GM18507 (cell line): ENCODE results near the gene RPL37A.
A peak's percentile ranks its signal among the peaks of the same experiment; 100 is the strongest.
"Not testable (repeated sequence)": the region's sequence is repeated elsewhere in the genome, so short reads cannot be mapped to it uniquely, and the experiment has no call there.

Experiments used
- DNase-seq: peaks from one replicate; pipeline ENCODE4 v3.0.0; 2011; ENCODE audit warnings: low read depth; ENCODE audit not compliant: insufficient read length; ENCODE audit errors: extremely low spot score
- FAIRE-seq: peaks from 2 replicates; lab custom pipeline; 2011; peaks lifted over from hg19 to GRCh38; lab: Jason Lieb, UNC

Gene RPL37A

DNA sequence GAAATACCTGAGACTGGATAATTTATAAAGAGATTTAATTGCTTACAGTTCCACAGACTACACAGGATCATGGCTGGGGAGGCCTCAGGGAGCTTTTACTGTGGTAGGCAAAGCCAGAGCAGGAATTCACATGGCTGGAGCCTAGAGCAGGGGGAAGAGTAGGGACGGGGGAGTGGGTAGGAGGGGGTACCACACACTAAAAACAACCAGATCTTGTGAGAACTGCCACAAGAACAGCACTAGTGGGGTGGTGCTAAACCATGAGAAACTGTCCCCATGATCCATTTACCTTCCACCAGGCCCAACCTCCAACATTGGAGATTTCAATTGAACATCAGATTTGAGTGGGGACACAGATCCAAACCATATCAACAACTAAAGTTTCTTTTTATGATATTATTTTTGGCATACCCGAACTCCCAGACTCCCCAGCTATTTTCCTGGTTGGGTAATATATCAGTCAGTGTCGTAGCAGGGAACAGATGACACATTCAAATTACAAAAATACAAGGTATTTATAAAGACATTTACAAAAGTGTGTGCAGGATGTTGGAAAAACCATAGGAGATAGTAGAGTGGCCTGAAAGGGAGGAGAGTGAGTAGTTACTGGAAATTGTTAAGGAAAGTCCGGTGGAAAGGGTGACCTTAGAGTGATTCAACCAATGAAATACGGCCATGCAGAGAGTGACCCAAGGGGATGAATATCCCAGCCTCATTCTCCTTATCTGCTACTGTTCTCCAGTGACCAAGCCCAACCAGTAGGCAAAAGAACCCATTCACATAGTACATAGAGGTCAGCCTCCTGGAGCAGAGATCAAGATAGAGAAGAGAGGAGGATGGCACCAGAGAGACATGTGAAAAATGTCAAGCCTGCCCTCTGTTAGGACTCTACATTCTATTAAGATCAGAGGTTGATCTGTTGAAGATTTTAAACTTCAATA, 8.8 kb downstream of the RPL37A start:
- FAIRE-seq = no peak

DNA sequence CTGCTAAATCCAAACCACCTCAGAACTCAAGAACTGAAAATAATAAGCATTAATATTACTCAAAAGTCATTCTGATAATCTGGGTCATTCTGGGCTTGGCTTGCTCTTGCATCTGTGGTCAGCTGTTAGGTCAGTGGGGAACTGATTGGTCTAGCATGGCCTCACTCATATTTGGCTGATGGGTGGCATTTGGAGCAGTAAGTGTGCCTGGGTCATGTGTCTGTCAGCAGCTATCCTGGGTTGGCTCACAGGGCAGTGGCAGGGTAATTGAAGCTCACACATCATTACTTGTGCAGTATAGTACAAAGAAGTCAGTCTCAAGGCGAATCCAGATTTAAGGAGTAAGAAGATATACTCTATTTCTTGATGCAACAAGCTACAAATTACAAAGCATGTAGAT, 9.6 kb downstream of the RPL37A start:
- FAIRE-seq (no peak), DNase-seq (no peak)

More for the DNA sequence above, 8.8 kb downstream of the RPL37A start:
- no peak for DNase-seq

DNA sequence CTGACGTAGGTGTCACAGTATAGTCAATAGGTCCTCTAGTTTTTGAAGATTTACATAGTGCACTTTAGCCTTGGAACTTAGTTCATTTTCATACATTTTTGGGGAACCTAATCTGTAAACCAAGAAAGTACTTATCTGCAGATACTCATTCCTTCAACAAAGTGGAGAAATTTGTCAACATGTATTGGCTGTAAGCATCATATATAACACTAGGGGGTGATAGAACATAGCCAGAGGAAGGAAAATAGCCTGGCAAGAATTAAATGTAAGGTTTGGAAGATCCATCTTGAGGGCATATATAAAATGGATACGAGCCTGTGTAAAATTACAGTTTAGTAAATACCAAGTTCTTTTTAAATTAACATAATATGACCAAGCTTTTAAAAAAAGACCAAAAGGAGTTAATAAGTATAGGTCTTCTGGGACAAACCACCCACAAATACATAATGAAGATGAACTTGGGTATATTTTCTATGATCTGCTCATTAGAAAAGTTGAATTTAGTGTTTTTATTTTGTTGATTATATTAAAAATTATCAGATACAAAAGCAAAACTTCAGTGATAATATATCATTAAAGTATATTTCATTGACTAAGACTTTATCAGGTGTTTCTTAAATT, 18.2 kb downstream of the RPL37A start:
- FAIRE-seq (peak; percentile 9), DNase-seq (no peak)

DNA sequence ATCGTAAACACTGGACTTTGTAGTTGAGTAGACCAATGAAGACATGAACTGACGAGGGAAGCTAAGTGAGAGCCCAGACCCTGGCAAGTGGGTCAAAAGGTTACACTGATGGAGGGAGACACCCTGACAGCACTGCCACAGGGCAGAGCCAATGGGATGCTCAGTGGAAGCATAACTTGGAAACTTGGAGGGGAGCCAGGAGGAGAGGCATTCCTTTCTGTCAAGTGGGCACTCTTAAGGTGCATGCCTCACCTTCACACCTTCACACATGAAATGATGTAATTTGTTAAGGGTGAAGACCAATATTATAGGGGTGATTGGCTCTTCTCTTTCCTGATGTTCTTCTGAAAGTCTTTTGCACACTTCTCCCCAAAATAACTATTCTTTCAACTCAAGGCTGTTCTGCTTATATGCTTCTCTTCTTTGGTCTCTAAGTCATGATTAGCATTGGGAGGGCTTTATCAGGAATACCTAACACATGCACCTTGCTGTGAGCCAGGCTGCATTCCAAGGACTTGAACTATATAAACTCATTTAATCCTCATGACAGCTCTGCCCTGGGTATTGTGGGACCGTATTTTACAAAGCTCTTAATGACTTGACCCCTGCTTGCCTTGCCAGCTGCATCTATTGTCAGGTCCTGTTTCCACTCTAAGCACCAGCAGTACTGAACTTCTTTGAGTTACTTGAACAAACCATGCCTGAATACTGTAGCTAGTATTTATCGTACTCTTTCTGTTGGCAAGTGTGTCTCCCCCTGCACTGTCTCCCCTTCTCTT, 19.0 kb downstream of the RPL37A start:
- DNase-seq (no peak), FAIRE-seq (no peak)

DNA sequence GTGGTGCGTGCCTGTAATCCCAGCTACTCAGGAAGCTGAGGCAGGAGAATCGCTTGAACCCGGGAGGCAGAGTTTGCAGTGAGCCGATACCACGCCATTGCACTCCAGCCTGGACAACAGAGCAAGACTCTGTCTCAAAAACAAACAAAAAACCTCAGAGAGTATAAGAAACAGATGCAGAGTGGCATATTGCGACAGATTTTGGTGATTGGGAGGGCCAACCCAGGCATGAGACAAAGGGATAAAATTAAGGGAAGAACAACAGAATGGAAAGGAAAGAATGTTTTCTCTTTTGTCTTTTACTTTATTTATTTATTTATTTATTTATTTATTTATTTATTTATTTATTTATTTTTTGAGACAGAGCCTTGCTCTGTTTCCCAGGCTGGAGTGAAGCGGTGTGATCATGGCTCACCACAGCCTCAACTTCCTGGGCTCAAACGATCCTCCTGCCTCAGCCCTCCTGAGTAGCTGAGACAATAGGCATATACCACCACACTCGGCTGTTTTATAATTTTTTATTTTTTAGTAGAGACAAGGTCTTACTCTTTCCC, 20.0 kb downstream of the RPL37A start:
- DNase-seq, FAIRE-seq: not testable (repeated sequence)

DNA sequence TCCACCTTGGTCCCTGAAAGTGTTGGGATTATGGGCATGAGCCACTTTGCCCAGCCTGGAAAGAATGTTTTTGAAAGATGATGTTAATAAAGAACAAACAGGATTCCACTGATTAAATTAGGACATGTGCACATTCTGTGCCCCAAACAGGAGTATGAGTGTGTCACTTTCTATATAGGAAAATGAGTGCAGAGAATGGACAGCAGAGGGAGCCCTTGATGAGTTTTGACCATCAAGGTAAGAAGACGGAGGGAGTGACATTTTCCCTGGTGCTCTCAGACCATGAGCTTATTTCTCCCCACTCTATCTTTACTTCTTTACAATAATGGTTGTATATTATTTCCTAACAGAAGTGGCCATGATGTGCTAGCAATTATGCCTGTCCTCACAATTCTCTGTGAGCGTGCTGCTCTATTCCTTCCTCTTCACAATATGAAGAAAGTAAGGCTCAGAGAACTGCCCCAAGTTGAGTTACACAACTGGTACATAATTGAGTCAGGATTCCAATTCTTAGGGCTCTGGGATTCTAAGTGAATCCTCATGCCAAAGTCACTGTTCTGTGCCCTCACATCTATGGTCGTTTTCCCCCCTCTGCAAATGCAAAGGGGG, 20.6 kb downstream of the RPL37A start:
- DNase-seq (no peak), FAIRE-seq (peak; percentile 89)

DNA sequence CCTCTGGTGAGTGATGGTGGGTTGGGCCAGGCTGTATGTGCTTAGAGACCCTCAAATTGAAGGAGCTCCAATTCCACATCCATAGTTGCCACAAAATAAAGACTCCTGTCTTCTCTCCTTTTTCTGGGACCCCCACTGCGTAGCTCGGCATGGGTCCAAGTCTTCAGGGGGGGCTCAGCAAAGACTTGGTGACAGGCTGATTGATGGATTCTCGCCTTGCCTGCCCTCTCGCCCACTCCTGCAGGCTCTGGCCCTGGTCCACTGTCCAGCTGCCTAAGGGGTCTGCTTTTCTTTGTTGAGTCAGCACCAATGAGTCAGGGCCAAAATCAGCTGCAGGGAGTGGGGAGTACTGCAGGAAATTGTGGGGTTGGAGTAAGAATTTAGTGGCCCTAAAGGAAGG, 21.5 kb downstream of the RPL37A start:
- no peak for DNase-seq
- no peak for FAIRE-seq

DNA sequence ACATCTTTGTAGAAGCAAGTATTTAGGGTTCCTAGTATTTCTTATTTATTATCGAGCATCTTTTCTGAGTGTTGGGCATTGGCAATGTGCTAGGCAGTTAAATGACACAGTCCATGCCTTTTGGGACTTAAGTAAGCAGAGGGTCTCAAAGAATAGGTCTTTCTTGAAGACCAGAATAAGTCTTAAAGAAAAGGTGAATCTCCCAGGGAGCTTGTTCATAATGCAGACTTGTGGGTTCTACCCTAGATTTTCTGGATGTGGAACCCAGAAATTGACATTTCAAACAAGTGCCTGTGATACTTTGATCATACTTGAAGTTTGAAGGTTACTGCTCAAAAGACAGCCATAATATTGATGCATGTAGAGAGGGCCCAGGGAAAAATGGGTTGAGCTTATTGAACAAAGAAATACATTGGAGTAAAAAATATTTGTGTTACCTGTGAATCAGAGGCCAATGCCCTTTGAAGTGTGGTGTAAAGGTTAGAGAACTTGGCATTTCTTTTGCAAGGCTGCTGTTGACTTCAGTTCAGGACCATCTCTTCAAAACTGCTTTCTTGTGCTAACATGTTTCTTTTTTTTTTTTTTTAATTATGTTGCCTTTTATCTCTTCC, 24.4 kb downstream of the RPL37A start:
- DNase-seq (no peak), FAIRE-seq (no peak)

DNA sequence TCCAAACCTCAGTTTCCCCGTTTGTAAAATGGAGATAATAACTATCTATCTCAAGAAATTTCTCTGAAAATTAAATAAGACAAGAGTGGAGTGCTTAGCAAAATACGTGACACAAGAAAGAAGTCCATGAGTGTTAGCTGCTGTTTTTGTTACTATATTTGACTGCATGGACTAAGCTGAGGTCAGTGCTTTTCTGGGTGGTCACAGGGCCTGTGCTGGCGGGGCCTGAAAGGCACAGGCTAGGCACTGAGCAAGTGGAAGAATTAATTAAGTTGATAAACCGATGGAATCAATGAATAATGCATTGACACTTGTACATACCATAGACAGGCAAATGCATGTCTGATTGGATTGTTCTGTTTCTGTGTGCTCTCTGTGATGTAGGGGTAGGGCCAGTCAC, 27.3 kb downstream of the RPL37A start:
- DNase-seq (no peak), FAIRE-seq (no peak)

DNA sequence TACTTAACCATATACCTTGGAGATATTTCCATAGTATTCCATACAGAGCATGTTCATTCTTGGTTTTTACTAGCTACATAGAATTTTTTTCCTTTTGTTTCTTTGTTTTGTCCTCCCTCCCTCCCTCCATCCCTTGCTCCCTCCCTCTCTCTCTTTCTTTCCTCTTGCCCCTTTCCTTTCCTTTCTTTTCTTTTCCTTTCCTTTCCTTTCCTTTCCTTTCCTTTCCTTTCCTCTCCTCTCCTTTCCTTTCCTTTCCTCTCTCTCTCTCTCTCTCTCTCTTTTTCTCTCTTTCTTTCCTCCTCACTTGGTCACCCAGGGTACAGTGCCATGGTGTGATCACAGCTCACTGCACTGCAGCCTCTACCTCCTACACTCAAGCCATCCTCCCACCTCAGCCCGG, 28.3 kb downstream of the RPL37A start:
- DNase-seq (no peak), FAIRE-seq (no peak)

DNA sequence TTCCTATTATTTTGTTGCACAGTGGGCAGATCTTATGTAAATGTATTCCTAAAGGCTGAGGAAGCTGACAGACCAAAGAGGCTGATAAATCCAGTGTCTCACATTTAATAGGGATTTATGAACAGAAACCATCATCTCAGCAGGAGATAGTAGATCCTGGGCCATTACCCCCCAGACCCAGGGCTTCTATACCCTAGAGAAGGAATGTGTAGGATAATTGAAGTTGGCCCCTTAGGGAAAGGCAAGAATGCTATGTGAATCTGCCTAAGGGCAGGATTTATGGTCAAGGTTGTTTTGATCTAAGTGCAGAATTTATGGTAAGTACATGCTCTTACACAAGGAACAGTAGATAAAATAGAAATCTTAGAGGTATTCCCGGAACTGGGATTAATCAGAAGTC, 29.0 kb downstream of the RPL37A start:
- FAIRE-seq = no peak

DNA sequence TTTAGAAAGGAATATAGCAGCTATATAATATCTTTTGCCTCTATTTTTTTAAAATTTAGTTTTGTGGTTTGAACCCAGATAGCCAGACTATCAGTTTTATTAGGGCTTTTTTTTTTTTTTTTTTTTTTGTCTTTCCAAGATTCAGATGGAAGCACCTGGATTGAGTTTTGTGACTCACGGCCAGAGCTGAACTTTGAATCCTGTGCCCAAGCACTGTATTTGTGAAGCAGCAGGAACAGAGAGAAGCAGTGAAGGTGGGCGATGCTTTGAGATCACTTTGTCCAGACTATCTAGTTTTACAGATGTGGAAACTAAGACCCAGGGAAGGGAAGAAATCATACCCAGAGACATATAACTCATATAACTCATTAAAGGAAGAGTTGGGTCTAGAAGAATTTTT, 33.9 kb downstream of the RPL37A start:
- no peak for DNase-seq
- no peak for FAIRE-seq

More for the DNA sequence above, 29.0 kb downstream of the RPL37A start:
- DNase-seq = no peak

DNA sequence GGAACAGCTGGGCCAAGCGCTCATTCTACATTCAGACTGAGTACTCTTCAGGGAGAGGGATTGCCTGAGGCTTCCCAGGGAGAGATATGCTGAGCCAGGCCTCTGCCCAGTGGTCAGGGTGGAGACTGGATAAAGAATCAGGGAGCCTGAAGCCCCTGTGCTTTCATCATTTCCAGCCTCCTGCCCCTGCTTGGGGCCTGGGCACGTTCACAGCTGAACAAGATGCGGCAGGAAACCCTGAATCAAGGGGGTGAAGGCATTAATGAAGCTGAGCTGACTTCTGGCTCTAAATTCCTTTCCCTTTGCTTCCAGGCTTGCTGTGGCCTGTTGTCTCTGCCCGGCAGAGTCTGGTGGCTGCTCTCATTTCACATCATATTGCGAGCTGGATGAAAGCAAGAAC, 35.0 kb downstream of the RPL37A start:
- no peak for FAIRE-seq
- no peak for DNase-seq

DNA sequence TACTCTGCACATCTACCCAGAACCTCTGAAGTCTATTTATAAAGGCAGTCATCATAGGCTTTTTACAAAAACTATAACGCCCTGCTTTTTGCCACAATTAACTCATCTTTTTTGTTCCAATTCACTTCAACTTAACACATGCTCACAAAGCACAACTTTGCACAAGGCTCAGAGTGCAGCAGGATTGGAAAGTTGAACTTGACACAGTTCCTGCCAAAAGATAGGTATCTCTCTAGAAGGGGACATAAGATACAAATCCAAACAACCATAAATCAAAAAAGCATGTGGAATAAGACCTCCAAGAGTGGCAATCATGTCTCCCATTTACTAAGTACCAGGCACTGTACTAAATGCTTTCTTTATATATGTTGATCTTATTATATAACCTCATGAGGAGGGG, 36.2 kb downstream of the RPL37A start:
- FAIRE-seq (no peak), DNase-seq (no peak)

DNA sequence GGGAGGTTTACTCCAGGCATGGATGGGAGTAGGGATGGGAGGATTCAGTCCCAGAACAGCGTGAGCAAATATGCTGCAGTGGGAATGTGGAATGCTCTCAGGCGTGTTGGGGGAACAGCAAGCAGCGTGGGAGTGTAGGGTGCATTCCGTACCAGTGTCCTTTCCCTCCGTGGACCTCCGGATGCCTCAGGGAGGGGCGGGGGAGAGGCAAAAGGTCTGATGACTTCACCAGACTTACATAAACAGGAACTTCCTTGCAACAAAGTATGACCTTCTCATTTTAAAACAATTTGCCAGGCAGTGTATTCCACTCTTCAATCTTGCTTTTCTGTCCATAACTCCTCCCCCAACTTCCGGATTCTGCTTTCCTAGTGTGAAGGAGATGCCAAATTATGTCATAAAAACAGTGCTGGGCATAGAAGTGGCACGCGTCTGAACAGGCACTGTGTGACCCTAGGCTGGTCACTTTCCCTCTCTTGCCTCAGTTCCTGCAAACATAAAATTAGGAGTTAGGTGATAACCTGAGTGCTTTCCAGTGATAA, 36.9 kb downstream of the RPL37A start:
- DNase-seq (no peak), FAIRE-seq (no peak)

DNA sequence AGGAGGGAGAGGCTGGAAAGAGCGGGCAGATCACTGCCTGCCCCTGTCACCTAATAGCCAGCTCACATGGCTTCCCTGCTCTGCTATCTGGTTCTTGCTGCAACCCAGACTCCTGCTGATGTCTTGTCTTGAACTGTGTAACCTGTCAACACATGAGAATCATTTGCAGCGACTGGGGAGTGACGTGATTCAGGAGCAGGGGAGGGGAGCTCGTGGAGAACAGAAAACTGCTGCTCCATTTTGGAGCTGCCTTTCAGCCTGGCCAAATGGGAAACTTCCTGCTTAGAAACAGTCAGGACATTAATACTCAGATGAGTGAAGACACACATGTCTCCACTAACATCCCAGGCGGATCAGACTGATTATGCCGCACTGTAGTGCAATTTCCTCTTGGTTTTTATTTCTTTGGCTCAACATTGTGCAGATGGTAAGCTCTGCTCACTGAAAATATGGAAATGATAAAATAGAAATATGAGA, 38.1 kb downstream of the RPL37A start:
- FAIRE-seq = no peak
- no peak for DNase-seq

DNA sequence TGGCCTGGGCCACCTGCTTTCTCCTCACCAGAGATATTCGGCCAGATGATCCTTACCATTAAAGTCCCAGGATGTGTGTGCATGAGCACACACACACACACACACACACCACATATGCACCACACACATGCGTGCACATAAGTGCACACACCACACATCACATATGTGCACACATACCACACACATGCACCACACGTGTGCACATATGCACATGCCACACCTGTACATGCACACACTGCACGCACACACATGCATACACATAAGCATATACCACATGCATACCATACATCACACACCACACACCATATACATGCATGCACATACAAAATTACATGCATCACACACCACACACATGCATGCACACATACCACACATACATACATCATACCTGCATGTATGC, 38.7 kb downstream of the RPL37A start:
- DNase-seq (no peak), FAIRE-seq (no peak)

DNA sequence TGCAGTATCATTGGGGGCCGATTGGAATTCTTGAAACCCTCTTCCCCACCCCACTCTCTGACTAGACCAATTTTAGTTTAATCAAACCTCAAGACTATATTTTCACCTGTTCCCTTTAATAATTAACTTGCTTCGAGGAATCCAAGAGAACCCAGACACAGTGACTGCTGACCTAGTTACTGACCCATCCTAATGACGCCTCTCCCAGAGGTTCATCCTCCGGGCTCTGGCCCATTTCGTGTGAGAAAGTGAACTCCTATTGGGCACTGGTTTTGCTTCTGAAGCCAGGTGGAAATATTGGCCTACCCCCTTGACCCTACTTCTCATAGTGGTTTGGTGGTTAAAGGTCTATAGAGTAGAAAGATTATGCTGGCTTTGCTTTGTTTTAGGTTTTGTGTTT, 39.9 kb downstream of the RPL37A start:
- no peak for FAIRE-seq
- no peak for DNase-seq

DNA sequence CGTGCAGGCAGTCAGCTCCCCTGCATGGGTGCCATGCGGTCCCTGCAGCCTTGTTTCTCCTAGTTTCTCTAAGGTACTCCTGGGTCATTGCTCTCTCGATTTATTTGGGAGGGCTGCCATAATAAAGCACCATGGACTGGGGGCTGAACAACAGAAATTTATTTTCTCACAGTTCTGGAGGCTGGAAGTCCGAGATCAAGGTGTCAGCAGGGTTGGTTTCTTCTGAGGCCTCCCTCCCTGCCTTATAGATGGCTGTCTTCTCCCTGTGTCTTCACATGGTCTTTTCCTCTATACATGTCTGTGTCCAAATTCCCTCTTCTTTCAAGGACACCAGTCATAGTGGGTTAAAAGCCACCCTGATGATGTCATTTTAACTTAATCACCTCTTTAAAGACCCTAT, 40.5 kb downstream of the RPL37A start:
- DNase-seq (no peak), FAIRE-seq (no peak)
